AG04449 (cell line): ENCODE results near the gene FLOT1.

ENCODE experiments used
- CTCF ChIA-PET: fragments of 350-600 bp; formaldehyde crosslinking; extraction: SDS; loops from one replicate; lab custom pipeline; 2021; ENCODE audit warnings: antibody characterized with exemption; lab: Yijun Ruan, JAX
- POLR2A ChIA-PET: fragments of 400-600, 350-600 bp; formaldehyde crosslinking; extraction: SDS; loops from one replicate; lab custom pipeline; 2020; ENCODE audit warnings: antibody characterized with exemption, inconsistent platforms; lab: Yijun Ruan, JAX
- DNase-seq: peaks from one replicate; pipeline ENCODE4 v3.0.0-alpha.2; 2010; ENCODE audit warnings: low read depth, low spot score
- H3K4me3 ChIP-seq: 2 replicates; pipeline ENCODE4 v1.5.1; 2011; ENCODE audit warnings: low read depth, mild to moderate bottlenecking, control low read depth, low read length
- TF ChIP-seq, protein P1 (sequence below): IDR thresholded peaks from one replicate; pipeline ENCODE4 v1.5.1; 2011; ENCODE audit warnings: mild to moderate bottlenecking, moderate library complexity, low read length, control low read depth, inconsistent platforms; ENCODE audit not compliant: insufficient read depth; ENCODE audit errors: missing control alignments

Gene FLOT1

DNA sequence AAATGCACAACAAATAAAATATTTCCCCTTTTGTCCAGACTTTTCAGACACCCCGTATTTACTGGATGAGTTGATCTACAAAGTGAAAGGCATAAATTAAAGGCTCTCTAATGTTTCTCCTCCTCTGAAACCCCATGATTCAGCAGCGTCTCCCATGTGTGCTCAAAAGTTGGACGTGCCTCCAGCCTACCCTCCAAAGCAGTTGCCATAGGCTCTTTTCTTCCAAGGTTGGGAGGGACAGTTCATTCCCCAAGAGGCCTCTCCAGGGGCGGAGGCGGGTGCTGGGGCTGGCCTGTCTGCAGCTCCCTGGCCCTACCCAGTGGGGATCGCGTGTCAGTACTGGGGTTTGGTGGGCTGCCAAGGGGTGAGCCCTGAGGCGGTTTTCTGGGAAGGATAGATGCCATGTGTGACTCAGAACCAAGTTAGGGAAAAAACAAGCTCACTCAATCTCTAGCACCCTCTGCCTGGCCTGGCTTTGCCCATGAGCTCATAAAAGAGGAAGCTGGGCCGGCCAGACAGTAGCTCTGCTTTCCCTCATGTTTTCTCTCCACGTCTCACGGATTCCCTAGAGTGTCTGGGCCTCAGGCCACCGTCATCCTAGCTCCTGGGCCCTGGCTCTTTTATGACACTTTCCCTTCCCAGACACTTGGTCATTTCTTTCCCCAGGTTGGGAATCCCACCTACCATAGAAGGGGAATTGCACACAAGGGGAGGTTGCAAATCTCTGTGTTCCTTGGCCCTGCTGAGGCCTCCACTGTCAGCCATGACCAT lies 9.9 kb upstream of the FLOT1 start:
- POLR2A ChIA-PET = interaction anchor here (0.7 to 2.4 kb wide), 25 partner anchors 10 to 162 kb away, joined by 3 to 94 read pairs (median 3); partner anchors contain the start of genes FLOT1, IER3, MDC1 and VARS2
- peak; percentile 100 for DNase-seq
- CTCF ChIA-PET = interaction anchor here (0.8 to 2.6 kb wide), 10 partner anchors 12 to 127 kb away, joined by 3 to 27 read pairs (median 4); partner anchors contain the start of gene DHX16
- H3K4me3 ChIP-seq = 0 out of 2 replicates have a peak overlapping the region, but pooled peaks have one; percentile 4
- TF ChIP-seq, protein P1, sequence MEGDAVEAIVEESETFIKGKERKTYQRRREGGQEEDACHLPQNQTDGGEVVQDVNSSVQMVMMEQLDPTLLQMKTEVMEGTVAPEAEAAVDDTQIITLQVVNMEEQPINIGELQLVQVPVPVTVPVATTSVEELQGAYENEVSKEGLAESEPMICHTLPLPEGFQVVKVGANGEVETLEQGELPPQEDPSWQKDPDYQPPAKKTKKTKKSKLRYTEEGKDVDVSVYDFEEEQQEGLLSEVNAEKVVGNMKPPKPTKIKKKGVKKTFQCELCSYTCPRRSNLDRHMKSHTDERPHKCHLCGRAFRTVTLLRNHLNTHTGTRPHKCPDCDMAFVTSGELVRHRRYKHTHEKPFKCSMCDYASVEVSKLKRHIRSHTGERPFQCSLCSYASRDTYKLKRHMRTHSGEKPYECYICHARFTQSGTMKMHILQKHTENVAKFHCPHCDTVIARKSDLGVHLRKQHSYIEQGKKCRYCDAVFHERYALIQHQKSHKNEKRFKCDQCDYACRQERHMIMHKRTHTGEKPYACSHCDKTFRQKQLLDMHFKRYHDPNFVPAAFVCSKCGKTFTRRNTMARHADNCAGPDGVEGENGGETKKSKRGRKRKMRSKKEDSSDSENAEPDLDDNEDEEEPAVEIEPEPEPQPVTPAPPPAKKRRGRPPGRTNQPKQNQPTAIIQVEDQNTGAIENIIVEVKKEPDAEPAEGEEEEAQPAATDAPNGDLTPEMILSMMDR = no peak

DNA sequence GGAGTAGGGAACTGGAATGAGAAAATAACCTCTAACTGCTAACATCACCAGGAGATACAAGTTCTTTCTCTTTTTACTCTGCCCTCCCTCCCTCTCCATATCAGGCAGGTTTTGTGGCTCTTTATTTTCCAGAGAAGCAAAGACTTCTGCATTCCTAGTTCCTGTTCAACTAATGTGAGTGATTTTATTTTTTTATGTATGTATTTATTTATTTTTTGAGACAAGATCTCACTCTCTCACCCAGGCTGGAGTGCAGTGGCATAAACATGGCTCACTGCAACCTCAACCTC lies 7.8 kb upstream of the FLOT1 start:
- CTCF ChIA-PET = no interaction called here
- H3K4me3 ChIP-seq = no peak overlapping the region
- POLR2A ChIA-PET = no interaction called here
- TF ChIP-seq, protein P1 = no peak
- no peak for DNase-seq

DNA sequence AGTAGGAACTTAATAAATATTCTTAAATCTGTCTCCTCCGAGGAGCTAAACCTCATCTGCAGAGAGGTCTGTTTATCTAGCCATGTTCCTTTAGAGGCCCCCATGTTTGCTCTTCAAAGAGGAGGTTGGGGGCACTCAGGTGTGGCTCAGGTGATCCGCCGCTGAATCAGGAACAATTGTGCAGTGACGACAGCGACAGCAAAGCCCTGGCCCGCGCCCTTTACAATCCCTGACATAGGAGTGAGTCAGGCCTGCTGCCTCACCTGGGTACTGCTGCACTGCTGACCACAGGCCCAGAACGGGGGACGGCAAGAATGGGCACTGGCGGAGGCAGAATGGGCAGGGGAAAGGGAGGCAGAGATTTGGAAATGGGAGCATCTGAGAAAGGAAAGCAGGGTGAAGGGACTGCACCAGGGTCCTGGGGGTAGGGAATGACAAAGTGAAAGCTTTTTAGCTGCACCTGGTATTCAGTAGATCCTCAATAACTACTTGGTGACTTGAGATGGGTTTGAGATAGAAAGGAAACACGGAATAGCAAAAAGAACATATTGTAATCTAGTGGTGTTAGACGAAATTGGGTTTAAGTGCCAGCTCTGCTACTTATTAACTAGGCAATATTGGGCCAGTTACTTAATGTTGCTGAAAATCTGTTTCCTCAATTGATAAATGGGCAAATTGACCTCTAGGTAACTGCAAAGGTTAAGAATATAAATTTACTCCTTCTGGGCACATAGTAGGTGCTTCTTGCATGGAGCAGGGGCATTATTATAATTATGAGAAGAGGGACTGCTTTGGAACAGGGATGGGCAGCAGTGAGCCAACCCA lies 7.3 kb upstream of the FLOT1 start:
- TF ChIP-seq, protein P1 = no peak
- ChIA-PET CTCF (interaction anchor here (0.9 to 1.2 kb wide), 3 partner anchors 69 to 337 kb away, joined by 4 to 5 read pairs (median 4); no protein-coding TSS in a partner anchor), POLR2A (interaction anchor here (1.0 kb wide), 1 partner anchor 19 kb away, joined by 5 read pairs; no protein-coding TSS in a partner anchor)
- DNase-seq = no peak
- H3K4me3 ChIP-seq = no peak overlapping the region

DNA sequence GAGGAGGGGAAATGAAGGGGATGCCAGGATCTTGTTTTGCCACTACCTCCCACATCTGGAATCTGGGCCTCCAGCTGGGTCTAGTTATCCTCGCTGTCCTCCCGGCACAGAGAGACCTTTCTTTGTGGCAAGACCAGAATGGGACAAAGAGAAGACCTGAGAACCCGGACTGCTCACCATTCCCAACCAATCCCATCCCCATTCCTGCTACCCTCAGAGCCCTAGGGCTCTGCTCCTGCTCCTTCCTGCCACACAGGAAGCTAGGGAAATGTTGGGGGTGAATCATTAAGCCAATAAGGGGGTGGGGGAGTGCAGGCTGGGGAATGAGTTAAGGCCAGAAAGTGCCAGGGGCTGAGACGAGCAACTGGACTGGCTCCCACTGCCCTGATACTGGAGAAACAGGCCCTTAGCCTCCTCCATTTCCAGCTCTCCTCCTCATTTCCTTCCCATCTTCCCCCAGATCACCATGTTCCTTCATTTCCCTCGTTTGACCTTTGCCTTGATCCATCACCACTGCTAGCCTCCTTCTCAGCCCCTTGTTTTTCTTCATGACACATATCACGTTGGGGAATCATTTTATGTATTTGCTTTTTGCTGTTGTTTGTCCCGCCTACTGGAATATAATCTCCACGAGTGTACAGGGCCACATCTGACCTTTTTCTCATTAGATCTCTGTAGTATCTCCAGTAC lies 6.5 kb upstream of the FLOT1 start:
- ChIA-PET POLR2A (interaction anchor here (1.0 to 1.2 kb wide), 2 partner anchors 10 to 20 kb away, joined by 3 to 5 read pairs; no protein-coding TSS in a partner anchor), CTCF (interaction anchor here (0.9 to 1.2 kb wide), 3 partner anchors 70 to 338 kb away, joined by 4 to 5 read pairs (median 4); no protein-coding TSS in a partner anchor)
- TF ChIP-seq, protein P1 = no peak
- H3K4me3 ChIP-seq = no peak overlapping the region
- no peak for DNase-seq

DNA sequence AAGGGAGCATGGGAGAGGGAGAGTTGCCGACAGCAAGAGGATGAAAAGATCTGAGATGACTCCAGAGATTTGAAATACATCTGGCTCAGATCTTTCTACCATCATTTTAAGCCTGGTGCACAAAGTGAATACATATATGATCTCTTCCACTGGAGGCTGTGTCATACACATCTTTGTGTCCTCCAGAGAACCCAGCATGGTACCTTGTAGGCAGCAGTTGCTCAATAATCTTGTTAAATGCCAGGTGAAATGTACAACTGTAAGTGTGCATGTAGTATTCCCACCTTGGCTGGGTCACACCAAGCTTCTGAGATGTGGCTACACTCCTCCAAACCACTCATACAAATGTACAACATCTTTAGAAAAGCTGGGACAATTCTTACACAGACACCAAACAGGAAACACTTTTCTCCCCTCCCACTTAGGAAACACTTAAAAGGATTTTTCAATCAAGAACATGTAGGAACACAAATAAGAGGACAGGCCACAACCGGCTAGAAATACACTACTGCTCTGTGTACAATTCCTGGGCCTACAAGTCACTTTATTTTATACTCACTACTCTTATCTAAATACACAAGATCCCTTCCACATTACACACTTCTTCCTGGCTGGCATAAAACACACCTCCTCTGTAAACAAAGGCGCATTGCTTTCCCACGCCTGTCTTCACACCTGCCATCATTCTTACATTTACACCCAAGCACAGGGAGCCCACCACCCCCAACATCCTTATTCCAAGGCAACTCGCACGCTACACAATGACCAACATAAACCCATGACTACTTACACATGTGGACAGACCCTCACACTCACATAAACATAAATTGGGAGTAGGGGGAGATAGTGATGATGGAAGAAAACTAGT lies 5.6 kb upstream of the FLOT1 start:
- DNase-seq = no peak
- no peak overlapping the region for H3K4me3 ChIP-seq
- POLR2A ChIA-PET = interaction anchor here (1.0 to 1.2 kb wide), 3 partner anchors 11 to 34 kb away, joined by 3 to 5 read pairs (median 5); no protein-coding TSS in a partner anchor
- CTCF ChIA-PET = interaction anchor here (0.7 to 1.8 kb wide), 5 partner anchors 18 to 129 kb away, joined by 3 to 7 read pairs (median 4); no protein-coding TSS in a partner anchor
- TF ChIP-seq, protein P1 = no peak
